T-helper 17 cell (primary cell): Measurements from ENCODE around the gene FASTKD1. TPM values are rescaled to one million over a fixed set of nuclear protein-coding genes. Genes with fewer than 3 reads are reported as not detected.

ENCODE experiments used
- ATAC-seq: fragments of 150-1000 bp; cut with Tn5 transposase; 2 replicates; pipeline ENCODE4 v1.10.0; 2021; ENCODE audit warnings: mild to moderate bottlenecking, moderate library complexity
- DNase-seq, 3 donors: peaks; one replicate each; pipeline versions ENCODE4 v3.0.0 to v3.0.0-alpha.2; 2020 to 2021
- H3K9me3 ChIP-seq: one replicate; pipeline ENCODE4 v1.7.0; 2013; ENCODE audit warnings: low read length, mild to moderate bottlenecking; ENCODE audit not compliant: control insufficient read depth, poor library complexity, severe bottlenecking
- H3K27ac Mint-ChIP-seq: one replicate; pipeline ENCODE4 v1.8.0; 2022; ENCODE audit warnings: mild to moderate bottlenecking, moderate library complexity, mixed read lengths
- H3K27me3 Mint-ChIP-seq: one replicate; pipeline ENCODE4 v1.8.0; 2022; ENCODE audit warnings: mixed read lengths
- H3K36me3 Mint-ChIP-seq: one replicate; pipeline ENCODE4 v1.8.0; 2022; ENCODE audit warnings: low read depth, mixed read lengths
- H3K4me1 Mint-ChIP-seq: one replicate; pipeline ENCODE4 v1.8.0; 2022; ENCODE audit warnings: mild to moderate bottlenecking, mixed read lengths
- H3K4me3 Mint-ChIP-seq: one replicate; pipeline ENCODE4 v1.8.0; 2022; ENCODE audit warnings: mild to moderate bottlenecking, moderate library complexity, mixed read lengths
- total RNA-seq, 4 donors: library from RNA in 2 of 4; stranded (reverse) in 2 of 4; gene quantifications; one replicate each; pipeline ENCODE4 v1.2.3 and lab custom pipeline; 2022 to 2026

The FASTKD1 gene
- total RNA-seq, 2 donors from 2014 or later = 15.6 to 18.4 TPM

DNA sequence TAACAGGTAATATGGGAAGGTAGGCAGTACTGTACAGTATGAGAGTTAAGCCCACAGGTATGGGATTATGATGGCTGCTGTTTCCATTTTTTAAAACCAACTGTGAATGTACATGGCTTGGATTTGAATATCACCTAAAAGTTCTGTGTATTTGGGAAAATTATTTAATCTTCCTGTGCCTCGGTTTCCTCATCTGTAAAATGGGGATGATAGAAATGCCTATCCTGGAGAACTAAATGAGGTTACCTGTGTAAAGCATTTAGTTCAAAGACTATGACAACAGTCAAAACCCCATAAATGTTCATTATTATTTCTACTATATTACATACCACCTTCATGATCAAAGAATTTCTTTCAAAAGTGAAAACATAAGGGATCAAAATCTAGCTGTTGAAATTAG lies 60.6 kb downstream of the FASTKD1 start:
- H3K9me3 ChIP-seq = no peaks in the 10 kb centered on the region
- no peak overlapping the region for H3K27ac Mint-ChIP-seq
- no peaks in the 10 kb centered on the region for H3K27me3 Mint-ChIP-seq
- peaks cover 2% of the 10 kb centered on the region for H3K36me3 Mint-ChIP-seq
- no peak overlapping the region for H3K4me3 Mint-ChIP-seq
- ATAC-seq = no peak
- no peak for DNase-seq
- H3K4me1 Mint-ChIP-seq = no peaks in the 10 kb centered on the region

DNA sequence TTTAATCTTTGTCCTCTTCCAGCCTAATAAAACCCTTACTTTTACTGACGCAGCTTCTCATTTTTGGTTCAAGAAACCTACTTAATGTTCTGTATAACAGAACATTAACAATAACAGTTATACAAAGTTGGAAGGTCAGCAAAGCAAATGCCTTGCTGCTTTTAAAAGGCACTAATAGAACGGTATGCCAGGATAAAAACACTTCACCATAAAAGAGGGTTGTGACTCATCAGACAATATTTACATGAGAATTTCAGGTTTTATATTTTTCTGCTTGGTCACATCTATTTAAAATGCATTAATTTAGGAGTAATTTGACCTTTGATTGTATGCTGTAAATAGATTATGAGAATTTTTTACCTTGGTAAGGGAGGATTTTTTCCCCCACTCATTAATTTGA lies 61.1 kb downstream of the FASTKD1 start:
- no peaks in the 10 kb centered on the region for H3K27me3 Mint-ChIP-seq
- no peak overlapping the region for H3K27ac Mint-ChIP-seq
- DNase-seq (no peak), ATAC-seq (no peak)
- no peaks in the 10 kb centered on the region for H3K4me1 Mint-ChIP-seq
- peaks cover 2% of the 10 kb centered on the region for H3K36me3 Mint-ChIP-seq
- no peak overlapping the region for H3K4me3 Mint-ChIP-seq
- no peaks in the 10 kb centered on the region for H3K9me3 ChIP-seq

DNA sequence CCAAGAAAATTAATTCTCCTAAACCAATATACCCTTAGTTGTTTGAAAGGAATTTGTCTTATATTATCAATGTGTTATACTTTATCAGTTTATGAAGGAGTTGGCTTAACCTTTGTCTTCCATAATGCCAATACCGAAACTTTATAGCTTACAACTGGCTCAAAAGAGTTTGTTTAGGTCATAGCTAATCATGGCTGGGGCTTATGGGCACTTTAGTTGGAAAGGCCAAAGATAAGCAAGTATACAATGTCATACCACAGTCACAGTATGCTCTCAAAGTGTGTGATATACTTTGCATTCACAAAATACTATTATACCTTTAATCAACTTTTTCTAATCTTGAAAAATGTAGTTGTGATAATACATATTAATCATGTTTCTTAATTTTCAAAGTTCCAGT lies 61.8 kb downstream of the FASTKD1 start:
- no peaks in the 10 kb centered on the region for H3K9me3 ChIP-seq
- no peak overlapping the region for H3K4me3 Mint-ChIP-seq
- H3K27ac Mint-ChIP-seq = no peak overlapping the region
- DNase-seq = no peak
- no peaks in the 10 kb centered on the region for H3K4me1 Mint-ChIP-seq
- H3K27me3 Mint-ChIP-seq = no peaks in the 10 kb centered on the region
- H3K36me3 Mint-ChIP-seq = peaks cover 2% of the 10 kb centered on the region
- no peak for ATAC-seq

DNA sequence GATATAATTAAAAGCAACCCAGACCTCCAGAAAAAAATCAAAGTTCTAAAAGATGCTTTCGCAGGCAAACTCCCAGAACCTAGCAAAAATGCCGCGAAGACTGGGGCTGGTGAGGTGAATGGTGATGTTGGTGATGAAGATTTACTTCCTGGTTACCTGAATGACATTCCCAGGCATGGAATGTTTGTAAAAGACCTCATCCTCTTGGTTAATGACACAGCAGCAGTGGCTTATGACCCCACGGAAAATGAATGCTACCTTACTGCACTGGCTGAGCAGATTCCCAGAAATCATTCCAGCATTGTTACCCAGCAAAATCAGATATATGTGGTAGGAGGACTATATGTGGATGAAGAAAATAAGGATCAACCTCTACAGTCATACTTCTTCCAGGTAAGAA lies 63.2 kb downstream of the FASTKD1 start:
- no peak for ATAC-seq
- H3K27ac Mint-ChIP-seq = no peak overlapping the region
- H3K4me1 Mint-ChIP-seq = no peaks in the 10 kb centered on the region
- H3K36me3 Mint-ChIP-seq = peaks cover 2% of the 10 kb centered on the region
- no peak overlapping the region for H3K4me3 Mint-ChIP-seq
- DNase-seq = no peak
- H3K9me3 ChIP-seq = no peaks in the 10 kb centered on the region
- H3K27me3 Mint-ChIP-seq = no peaks in the 10 kb centered on the region

DNA sequence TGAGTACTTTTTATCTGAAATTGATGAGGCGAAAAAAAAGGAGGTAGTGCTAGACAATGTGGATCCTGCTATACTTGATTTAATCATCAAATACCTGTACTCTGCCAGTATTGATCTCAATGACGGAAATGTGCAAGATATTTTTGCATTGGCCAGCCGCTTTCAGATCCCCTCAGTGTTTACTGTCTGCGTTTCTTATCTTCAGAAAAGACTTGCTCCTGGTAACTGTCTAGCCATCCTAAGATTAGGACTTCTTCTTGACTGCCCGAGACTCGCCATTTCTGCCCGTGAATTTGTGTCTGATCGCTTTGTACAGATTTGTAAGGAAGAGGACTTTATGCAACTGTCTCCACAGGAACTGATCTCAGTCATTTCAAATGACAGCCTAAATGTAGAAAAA lies 63.7 kb downstream of the FASTKD1 start:
- Mint-ChIP-seq H3K27me3 (no peaks in the 10 kb centered on the region), H3K36me3 (no peaks in the 10 kb centered on the region), H3K4me3 (no peak overlapping the region), H3K27ac (no peak overlapping the region), H3K4me1 (no peaks in the 10 kb centered on the region)
- DNase-seq = no peak
- ATAC-seq = no peak
- H3K9me3 ChIP-seq = no peaks in the 10 kb centered on the region

DNA sequence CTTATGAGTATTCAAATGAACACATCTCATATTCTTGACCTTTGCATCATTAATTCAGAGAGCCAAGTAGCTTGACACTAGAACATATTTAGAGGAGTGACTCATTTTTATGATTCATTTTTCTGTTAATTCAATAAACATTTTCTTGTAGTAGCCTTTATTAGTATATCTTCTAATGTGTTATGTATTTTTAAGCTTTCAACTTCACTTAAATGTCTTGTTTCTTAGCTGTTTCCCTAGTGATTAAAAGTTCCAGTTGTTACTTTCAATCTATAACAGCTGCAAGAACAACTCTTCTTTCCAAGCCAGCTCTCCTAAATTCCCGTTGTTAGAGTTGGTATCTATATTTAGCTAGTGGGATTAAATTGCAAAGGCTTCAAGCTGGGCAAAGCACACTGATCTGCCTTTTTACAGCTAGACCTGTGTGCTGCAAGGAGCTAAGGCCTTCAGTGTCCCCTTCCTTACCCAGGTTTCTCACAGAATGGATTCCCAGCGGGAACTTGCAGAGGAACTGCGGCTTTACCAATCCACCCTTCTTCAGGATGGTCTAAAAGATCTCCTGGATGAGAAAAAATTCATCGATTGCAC lies 64.3 kb downstream of the FASTKD1 start, which contains the start of gene KLHL41:
Gene KLHL41 (plus strand): TSS at position 405 of the 588 bp plus-strand sequence. CDS start 77 bp downstream, at position 482.
- no peak within 1 kb of the TSS for H3K4me3 Mint-ChIP-seq
- no peak for ATAC-seq
- H3K27me3 Mint-ChIP-seq = no peaks in the 10 kb centered on the region
- no peaks in the 10 kb centered on the region for H3K4me1 Mint-ChIP-seq
- no peak for DNase-seq
- no peak within 1 kb of the TSS for H3K27ac Mint-ChIP-seq
- no peaks in the 10 kb centered on the region for H3K9me3 ChIP-seq
- no peaks in the 10 kb centered on the region for H3K36me3 Mint-ChIP-seq

DNA sequence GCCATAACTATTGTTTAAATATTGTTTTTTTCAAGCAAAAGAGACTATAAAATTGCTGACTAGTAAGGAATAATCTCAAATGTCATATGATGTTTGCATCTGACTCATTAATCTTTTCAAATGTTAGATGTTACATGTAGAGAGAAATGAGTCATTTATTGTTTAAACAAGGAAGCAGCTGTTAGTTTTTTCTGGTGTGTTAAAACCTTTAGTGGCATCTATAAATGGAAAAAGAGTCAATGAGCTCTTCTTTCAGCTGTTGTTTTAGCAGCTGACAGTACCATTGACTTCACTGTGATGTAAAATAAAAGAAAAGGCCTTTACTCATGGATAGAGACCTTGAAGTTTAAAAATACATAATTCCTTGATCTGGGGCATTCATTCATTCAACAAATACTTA lies 66.0 kb downstream of the FASTKD1 start:
- ATAC-seq (no peak), DNase-seq (no peak)
- Mint-ChIP-seq H3K36me3 (no peaks in the 10 kb centered on the region), H3K4me3 (no peak overlapping the region), H3K27me3 (no peaks in the 10 kb centered on the region), H3K27ac (no peak overlapping the region), H3K4me1 (no peaks in the 10 kb centered on the region)
- no peaks in the 10 kb centered on the region for H3K9me3 ChIP-seq

DNA sequence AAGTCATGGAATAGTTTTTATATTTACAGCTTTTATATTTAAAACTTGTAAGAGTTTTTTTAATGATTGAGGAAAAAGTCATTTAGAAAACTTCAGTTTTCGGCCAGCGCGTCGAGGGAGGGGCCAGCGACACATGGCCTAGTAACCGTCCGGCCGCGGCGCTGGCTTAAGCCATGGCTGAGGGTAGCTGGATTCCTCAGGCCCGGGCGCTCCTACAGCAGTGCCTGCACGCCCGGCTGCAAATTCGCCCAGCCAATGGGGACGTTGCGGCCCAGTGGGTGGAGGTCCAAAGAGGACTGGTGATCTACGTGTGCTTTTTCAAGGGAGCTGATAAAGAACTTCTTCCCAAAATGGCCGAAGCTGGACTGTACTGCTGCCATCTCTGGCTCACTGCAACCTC lies 69.0 kb downstream of the FASTKD1 start:
- Mint-ChIP-seq H3K27me3 (no peaks in the 10 kb centered on the region), H3K4me3 (no peak overlapping the region), H3K4me1 (no peaks in the 10 kb centered on the region), H3K36me3 (no peaks in the 10 kb centered on the region), H3K27ac (no peak overlapping the region)
- ATAC-seq (no peak), DNase-seq (no peak)
- H3K9me3 ChIP-seq = no peaks in the 10 kb centered on the region

DNA sequence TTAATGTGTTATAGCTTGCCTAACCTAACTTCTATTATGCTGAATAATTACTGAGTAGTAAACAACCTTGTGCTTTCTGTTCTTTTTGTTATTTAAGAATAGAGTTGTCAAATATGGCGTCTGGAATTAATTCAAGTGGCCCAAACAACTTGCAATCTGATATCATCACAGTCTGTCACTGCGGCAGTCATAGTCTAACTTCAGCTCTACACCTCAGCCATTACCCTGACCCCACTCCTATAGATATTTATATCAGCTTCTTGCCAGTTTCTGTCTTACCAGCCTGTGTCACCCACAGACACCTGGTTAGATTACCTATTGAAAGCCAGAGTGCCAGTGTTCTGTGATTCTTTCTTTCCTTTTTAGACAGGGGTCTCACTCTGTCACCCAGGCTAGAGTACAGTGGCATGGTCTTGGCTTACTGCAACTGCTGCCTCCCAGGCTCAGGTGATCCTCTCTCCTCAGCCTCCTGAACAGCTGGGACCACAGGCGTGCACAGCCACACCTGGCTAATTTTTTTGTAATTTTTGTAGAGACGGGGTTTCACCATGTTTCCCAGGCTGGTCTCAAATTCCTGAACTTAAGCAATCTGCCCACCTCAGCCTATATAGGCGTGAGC lies 78.2 kb downstream of the FASTKD1 start:
- H3K36me3 Mint-ChIP-seq = no peaks in the 10 kb centered on the region
- no peak overlapping the region for H3K27ac Mint-ChIP-seq
- no peaks in the 10 kb centered on the region for H3K27me3 Mint-ChIP-seq

DNA sequence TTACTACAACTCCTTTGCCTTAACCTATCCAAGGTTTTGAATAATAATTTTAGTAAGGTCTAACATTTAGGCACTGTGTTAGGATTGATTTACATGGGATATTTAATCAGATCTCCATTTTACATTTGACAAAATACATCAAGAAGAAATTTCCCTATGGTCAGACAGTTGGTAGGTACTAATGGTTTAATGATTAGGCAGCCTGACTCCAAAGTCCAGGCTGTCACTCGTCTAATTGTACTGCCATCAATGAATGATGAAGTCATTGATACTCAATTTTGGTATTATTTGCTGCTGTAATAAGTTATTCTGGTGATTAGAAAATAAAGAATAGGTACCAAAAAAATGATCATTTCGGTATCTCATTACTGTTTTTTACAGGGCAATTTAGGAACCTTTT lies 80.3 kb downstream of the FASTKD1 start:
- ATAC-seq (no peak), DNase-seq (no peak)
- Mint-ChIP-seq H3K4me1 (no peaks in the 10 kb centered on the region), H3K27me3 (no peaks in the 10 kb centered on the region), H3K27ac (no peak overlapping the region), H3K36me3 (no peaks in the 10 kb centered on the region), H3K4me3 (no peak overlapping the region)
- no peaks in the 10 kb centered on the region for H3K9me3 ChIP-seq

More for the DNA sequence above, 78.2 kb downstream of the FASTKD1 start:
- ATAC-seq (no peak), DNase-seq (no peak)
- Mint-ChIP-seq H3K4me3 (no peak overlapping the region), H3K4me1 (no peaks in the 10 kb centered on the region)
- no peaks in the 10 kb centered on the region for H3K9me3 ChIP-seq

DNA sequence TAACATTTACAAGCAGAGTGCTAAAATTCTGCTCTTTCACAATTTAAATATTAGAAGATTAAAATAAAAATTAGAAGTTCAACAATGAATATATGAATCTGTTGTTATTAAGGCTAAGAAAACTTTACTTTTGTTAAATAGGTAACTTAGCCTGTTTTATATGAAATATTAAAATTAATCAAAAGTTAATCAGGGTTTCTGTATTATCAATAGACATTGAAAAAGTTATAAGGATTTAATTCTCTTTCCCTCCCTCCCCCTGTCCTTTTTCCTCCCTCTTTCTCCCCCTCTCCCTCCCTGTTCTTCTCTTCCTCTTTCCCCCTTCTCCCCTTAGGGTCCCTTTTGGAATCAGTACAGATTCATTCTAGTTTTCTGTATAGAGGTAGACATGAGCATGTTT lies 82.3 kb downstream of the FASTKD1 start:
- no peak overlapping the region for H3K4me3 Mint-ChIP-seq
- H3K36me3 Mint-ChIP-seq = no peaks in the 10 kb centered on the region
- H3K27ac Mint-ChIP-seq = no peak overlapping the region
- H3K9me3 ChIP-seq = no peaks in the 10 kb centered on the region
- no peaks in the 10 kb centered on the region for H3K27me3 Mint-ChIP-seq
- no peaks in the 10 kb centered on the region for H3K4me1 Mint-ChIP-seq
- ATAC-seq (no peak), DNase-seq (no peak)

DNA sequence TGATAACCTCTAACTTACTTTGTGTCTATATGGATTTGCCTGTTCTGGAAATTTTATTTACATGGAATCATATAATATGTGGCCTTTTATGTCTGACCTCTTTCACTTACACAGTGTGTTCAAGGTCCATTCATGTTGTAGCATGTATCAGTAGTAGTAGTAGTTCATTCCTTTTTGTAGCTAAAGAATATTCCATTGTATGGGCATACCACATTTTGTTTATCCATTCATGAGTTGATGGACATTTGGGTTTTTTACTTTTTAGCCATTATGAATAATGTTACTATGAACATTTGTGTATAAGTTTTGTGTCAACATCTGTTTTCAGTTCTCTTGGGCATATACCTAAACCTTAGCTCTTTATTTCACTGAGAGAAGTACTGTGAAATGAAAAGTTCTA lies 82.8 kb downstream of the FASTKD1 start:
- ATAC-seq (no peak), DNase-seq (no peak)
- Mint-ChIP-seq H3K27ac (no peak overlapping the region), H3K36me3 (no peaks in the 10 kb centered on the region), H3K27me3 (no peaks in the 10 kb centered on the region), H3K4me1 (no peaks in the 10 kb centered on the region), H3K4me3 (no peak overlapping the region)
- H3K9me3 ChIP-seq = no peaks in the 10 kb centered on the region

DNA sequence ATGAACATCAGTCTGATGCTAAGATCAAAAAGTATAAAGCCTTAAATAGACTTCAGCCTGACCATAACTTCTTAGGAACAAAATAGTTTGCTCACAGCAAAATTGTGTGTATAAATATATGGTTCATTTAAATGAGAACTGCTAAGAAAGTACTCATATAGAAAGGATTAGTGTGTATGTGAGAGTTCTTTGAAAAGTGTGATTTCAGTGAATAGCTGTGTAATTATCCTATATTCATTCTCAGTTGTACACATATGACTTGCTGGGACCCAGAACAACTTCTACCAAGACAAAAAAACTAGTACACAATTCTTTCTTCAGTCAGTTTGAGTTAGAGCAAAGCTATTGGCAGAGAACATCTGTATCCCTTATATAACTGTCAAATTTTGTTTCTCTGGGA lies 87.2 kb downstream of the FASTKD1 start:
- Mint-ChIP-seq H3K4me3 (no peak overlapping the region), H3K27me3 (no peaks in the 10 kb centered on the region), H3K36me3 (no peaks in the 10 kb centered on the region), H3K27ac (no peak overlapping the region), H3K4me1 (no peaks in the 10 kb centered on the region)
- ATAC-seq (no peak), DNase-seq (no peak)
- no peaks in the 10 kb centered on the region for H3K9me3 ChIP-seq

DNA sequence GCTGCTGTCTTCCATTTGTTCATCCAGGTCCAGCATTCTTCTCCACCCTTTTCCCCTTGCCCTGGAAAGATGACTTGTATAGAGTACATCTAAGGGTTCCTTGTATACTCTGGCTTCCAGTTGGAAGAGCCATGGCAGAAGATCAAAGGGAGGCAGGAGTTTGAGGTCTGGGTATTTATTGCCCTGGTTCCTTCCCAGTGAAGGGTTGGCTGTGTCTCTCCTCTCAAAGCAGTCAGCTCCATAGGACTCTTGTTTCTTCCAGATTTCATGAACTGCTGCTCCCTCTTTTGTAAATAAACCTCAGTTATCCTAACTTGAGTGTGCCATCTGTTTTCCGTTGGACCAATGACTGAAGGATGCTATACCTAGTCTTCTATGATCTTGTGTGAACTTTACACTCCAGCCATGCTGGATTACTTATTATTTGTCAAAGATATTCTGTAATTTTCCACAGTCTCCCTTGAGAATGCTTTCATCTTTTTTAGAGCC lies 88.0 kb downstream of the FASTKD1 start:
- H3K4me3 Mint-ChIP-seq = no peak overlapping the region
- no peaks in the 10 kb centered on the region for H3K9me3 ChIP-seq
- ATAC-seq (no peak), DNase-seq (no peak)
- H3K27ac Mint-ChIP-seq = no peak overlapping the region
- no peaks in the 10 kb centered on the region for H3K4me1 Mint-ChIP-seq
- no peaks in the 10 kb centered on the region for H3K27me3 Mint-ChIP-seq
- H3K36me3 Mint-ChIP-seq = no peaks in the 10 kb centered on the region
